Activated naive CD8-positive, alpha-beta T cell treated with anti-CD3 and anti-CD28 coated beads, Interleukin-2, amount 50 U/mL, for 24 hours (primary cell): ENCODE results near the gene PTAR1.

Experiments
- ATAC-seq: fragments of 150-1000 bp; cut with Tn5 transposase; one replicate; pipeline ENCODE4 v1.10.0; 2021
- DNase-seq: peaks from one replicate; pipeline ENCODE4 v3.0.0; 2021
- H3K27ac Mint-ChIP-seq: one replicate; pipeline ENCODE4 v1.8.0; 2021; ENCODE audit warnings: mild to moderate bottlenecking, mixed read lengths
- H3K27me3 Mint-ChIP-seq: one replicate; pipeline ENCODE4 v1.8.0; 2021; ENCODE audit warnings: mixed read lengths
- H3K36me3 Mint-ChIP-seq: one replicate; pipeline ENCODE4 v1.8.0; 2021; ENCODE audit warnings: low read depth, mixed read lengths
- H3K4me1 Mint-ChIP-seq: one replicate; pipeline ENCODE4 v1.8.0; 2021; ENCODE audit warnings: mixed read lengths
- H3K4me3 Mint-ChIP-seq: one replicate; pipeline ENCODE4 v1.8.0; 2021; ENCODE audit warnings: mild to moderate bottlenecking, moderate library complexity, mixed read lengths
- H3K9me3 Mint-ChIP-seq: one replicate; pipeline ENCODE4 v1.8.0; 2021; ENCODE audit warnings: mixed read lengths

Gene PTAR1

GRCh38 chr9:69740872-69741505, 18.8 kb downstream of the PTAR1 start:
- no peak overlapping the region for H3K27ac Mint-ChIP-seq
- H3K27me3 Mint-ChIP-seq: no peaks in the 10 kb centered on the region
- H3K36me3 Mint-ChIP-seq: peaks cover 37% of the 10 kb centered on the region
- H3K4me1 Mint-ChIP-seq: peaks cover 10% of the 10 kb centered on the region
- H3K9me3 Mint-ChIP-seq: no peaks in the 10 kb centered on the region
- DNase-seq (no peak), ATAC-seq (no peak)
- no peak overlapping the region for H3K4me3 Mint-ChIP-seq

- Mint-ChIP-seq H3K4me1 (peaks cover 18% of the 10 kb centered on the region), H3K9me3 (no peaks in the 10 kb centered on the region), H3K27me3 (no peaks in the 10 kb centered on the region), H3K4me3 (no peak overlapping the region), H3K27ac (peak overlapping the region; percentile 76), H3K36me3 (peaks cover 40% of the 10 kb centered on the region)
- ATAC-seq (peak; percentile 52), DNase-seq (no peak)
These were observed 28.5 kb downstream of the PTAR1 start for GRCh38 chr9:69731348-69731747.

- Mint-ChIP-seq H3K4me3 (no peak overlapping the region), H3K4me1 (no peaks in the 10 kb centered on the region), H3K27ac (no peak overlapping the region), H3K36me3 (peaks cover 49% of the 10 kb centered on the region), H3K27me3 (no peaks in the 10 kb centered on the region), H3K9me3 (no peaks in the 10 kb centered on the region)
- DNase-seq: no peak
- ATAC-seq: no peak
These were observed 39.8 kb downstream of the PTAR1 start for GRCh38 chr9:69719983-69720382.

- H3K4me1 Mint-ChIP-seq: no peaks in the 10 kb centered on the region
- no peaks in the 10 kb centered on the region for H3K9me3 Mint-ChIP-seq
- no peak for DNase-seq
- H3K4me3 Mint-ChIP-seq: no peak overlapping the region
- H3K27ac Mint-ChIP-seq: no peak overlapping the region
- ATAC-seq: no peak
- H3K27me3 Mint-ChIP-seq: no peaks in the 10 kb centered on the region
- H3K36me3 Mint-ChIP-seq: peaks cover 45% of the 10 kb centered on the region
These were observed 40.4 kb downstream of the PTAR1 start for GRCh38 chr9:69719367-69719766.

- H3K4me1 Mint-ChIP-seq: no peaks in the 10 kb centered on the region
- no peak for DNase-seq
- peaks cover 42% of the 10 kb centered on the region for H3K36me3 Mint-ChIP-seq
- ATAC-seq: no peak
- no peak overlapping the region for H3K4me3 Mint-ChIP-seq
- no peak overlapping the region for H3K27ac Mint-ChIP-seq
- no peaks in the 10 kb centered on the region for H3K9me3 Mint-ChIP-seq
- H3K27me3 Mint-ChIP-seq: no peaks in the 10 kb centered on the region
These were observed 41.6 kb downstream of the PTAR1 start for GRCh38 chr9:69718218-69718617.

GRCh38 chr9:69715825-69716224, 44.0 kb downstream of the PTAR1 start:
- DNase-seq: no peak
- Mint-ChIP-seq H3K27me3 (no peaks in the 10 kb centered on the region), H3K4me3 (no peak overlapping the region), H3K4me1 (no peaks in the 10 kb centered on the region), H3K9me3 (no peaks in the 10 kb centered on the region), H3K27ac (no peak overlapping the region), H3K36me3 (peaks cover 31% of the 10 kb centered on the region)
- ATAC-seq: no peak

GRCh38 chr9:69715096-69715495, 44.7 kb downstream of the PTAR1 start:
- ATAC-seq (no peak), DNase-seq (no peak)
- H3K36me3 Mint-ChIP-seq: peaks cover 32% of the 10 kb centered on the region
- no peaks in the 10 kb centered on the region for H3K27me3 Mint-ChIP-seq
- H3K9me3 Mint-ChIP-seq: no peaks in the 10 kb centered on the region
- no peak overlapping the region for H3K4me3 Mint-ChIP-seq
- no peak overlapping the region for H3K27ac Mint-ChIP-seq
- no peaks in the 10 kb centered on the region for H3K4me1 Mint-ChIP-seq

- no peak overlapping the region for H3K4me3 Mint-ChIP-seq
- H3K27me3 Mint-ChIP-seq: peaks cover 11% of the 10 kb centered on the region
- H3K36me3 Mint-ChIP-seq: peaks cover 5% of the 10 kb centered on the region
- H3K4me1 Mint-ChIP-seq: no peaks in the 10 kb centered on the region
- H3K27ac Mint-ChIP-seq: no peak overlapping the region
- peaks cover 52% of the 10 kb centered on the region for H3K9me3 Mint-ChIP-seq
- DNase-seq: no peak
- ATAC-seq: no peak
These were observed 62.3 kb downstream of the PTAR1 start for GRCh38 chr9:69697475-69697874.

- Mint-ChIP-seq H3K9me3 (peaks cover 50% of the 10 kb centered on the region), H3K4me1 (no peaks in the 10 kb centered on the region), H3K4me3 (no peak overlapping the region), H3K36me3 (peaks cover 5% of the 10 kb centered on the region), H3K27me3 (peaks cover 11% of the 10 kb centered on the region), H3K27ac (no peak overlapping the region)
- DNase-seq: no peak
- no peak for ATAC-seq
These were observed 63.0 kb downstream of the PTAR1 start for GRCh38 chr9:69696802-69697201.

- Mint-ChIP-seq H3K4me3 (no peak overlapping the region), H3K4me1 (no peaks in the 10 kb centered on the region), H3K27ac (no peak overlapping the region), H3K36me3 (no peaks in the 10 kb centered on the region), H3K27me3 (peaks cover 14% of the 10 kb centered on the region), H3K9me3 (peaks cover 9% of the 10 kb centered on the region)
- ATAC-seq (no peak), DNase-seq (no peak)
These were observed 69.7 kb downstream of the PTAR1 start for GRCh38 chr9:69689991-69690538.

- DNase-seq (no peak), ATAC-seq (no peak)
- no peaks in the 10 kb centered on the region for H3K9me3 Mint-ChIP-seq
- peaks cover 3% of the 10 kb centered on the region for H3K27me3 Mint-ChIP-seq
- H3K36me3 Mint-ChIP-seq: no peaks in the 10 kb centered on the region
- H3K4me1 Mint-ChIP-seq: no peaks in the 10 kb centered on the region
- H3K27ac Mint-ChIP-seq: no peak overlapping the region
- H3K4me3 Mint-ChIP-seq: no peak overlapping the region
These were observed 75.9 kb downstream of the PTAR1 start for GRCh38 chr9:69683927-69684326.

- DNase-seq (no peak), ATAC-seq (no peak)
- no peak overlapping the region for H3K27ac Mint-ChIP-seq
- H3K9me3 Mint-ChIP-seq: no peaks in the 10 kb centered on the region
- H3K27me3 Mint-ChIP-seq: peaks cover 6% of the 10 kb centered on the region
- H3K36me3 Mint-ChIP-seq: no peaks in the 10 kb centered on the region
- H3K4me1 Mint-ChIP-seq: peaks cover 6% of the 10 kb centered on the region
- no peak overlapping the region for H3K4me3 Mint-ChIP-seq
These were observed 80.8 kb downstream of the PTAR1 start for GRCh38 chr9:69678843-69679538.

GRCh38 chr9:69677931-69678330, 81.9 kb downstream of the PTAR1 start:
- Mint-ChIP-seq H3K4me1 (peaks cover 10% of the 10 kb centered on the region), H3K9me3 (no peaks in the 10 kb centered on the region), H3K36me3 (no peaks in the 10 kb centered on the region), H3K4me3 (no peak overlapping the region), H3K27me3 (peaks cover 6% of the 10 kb centered on the region), H3K27ac (no peak overlapping the region)
- ATAC-seq (no peak), DNase-seq (no peak)

- H3K27me3 Mint-ChIP-seq: peaks cover 20% of the 10 kb centered on the region
- DNase-seq: no peak
- no peaks in the 10 kb centered on the region for H3K9me3 Mint-ChIP-seq
These were observed 84.2 kb downstream of the PTAR1 start for GRCh38 chr9:69675563-69675962.

GRCh38 chr9:69674716-69675438, 84.9 kb downstream of the PTAR1 start:
- H3K9me3 Mint-ChIP-seq: no peaks in the 10 kb centered on the region
- H3K36me3 Mint-ChIP-seq: no peaks in the 10 kb centered on the region
- DNase-seq (no peak), ATAC-seq (no peak)
- H3K4me3 Mint-ChIP-seq: no peak overlapping the region
- peaks cover 10% of the 10 kb centered on the region for H3K4me1 Mint-ChIP-seq
- H3K27me3 Mint-ChIP-seq: peaks cover 22% of the 10 kb centered on the region
- H3K27ac Mint-ChIP-seq: no peak overlapping the region

More at GRCh38 chr9:69675563-69675962, 84.2 kb downstream of the PTAR1 start:
- no peak overlapping the region for H3K27ac Mint-ChIP-seq
- no peak overlapping the region for H3K4me3 Mint-ChIP-seq
- no peak for ATAC-seq
- peaks cover 10% of the 10 kb centered on the region for H3K4me1 Mint-ChIP-seq
- H3K36me3 Mint-ChIP-seq: no peaks in the 10 kb centered on the region
